SU-DHL-6 (cell line): ENCODE data around the gene ZFHX3.

Experiments
- H2AFZ ChIP-seq: fragments of 200-600 bp; sonication (generic); 2 replicates; pipeline ENCODE4 v1.6.1; 2014; ENCODE audit warnings: low read depth, mild to moderate bottlenecking, moderate library complexity, mixed read lengths, antibody characterized with exemption, low read length; ENCODE audit not compliant: severe bottlenecking
- H3F3A ChIP-seq: fragments of 200-600 bp; shearing (Covaris generic); 2 replicates; pipeline ENCODE4 v1.6.0; 2016; ENCODE audit warnings: antibody characterized with exemption, mild to moderate bottlenecking; ENCODE audit not compliant: insufficient read depth
- H3K27ac ChIP-seq: fragments of 200-600 bp; sonication (generic); 2 replicates; pipeline ENCODE4 v1.5.1; 2016; ENCODE audit warnings: low read depth, mild to moderate bottlenecking, low read length, moderate library complexity, mixed read lengths
- H3K27me3 ChIP-seq: fragments of 200-600 bp; sonication (generic), shearing (Covaris generic); 2 replicates; pipeline ENCODE4 v1.6.0; 2014; ENCODE audit warnings: mild to moderate bottlenecking, low read length
- H3K36me3 ChIP-seq: fragments of 200-600 bp; sonication (generic); 2 replicates; pipeline ENCODE4 v1.6.1; 2014; ENCODE audit warnings: mild to moderate bottlenecking, low read length, mixed read lengths
- H3K4me2 ChIP-seq: fragments of 300-600, 200-600 bp; shearing (Covaris generic), sonication (generic); 2 replicates; pipeline ENCODE4 v1.6.0; 2014; ENCODE audit warnings: low read length, low read depth, mild to moderate bottlenecking; ENCODE audit not compliant: poor library complexity, severe bottlenecking
- H3K4me3 ChIP-seq: fragments of 200-600 bp; sonication (generic); 2 replicates; pipeline ENCODE4 v1.5.1; 2014; ENCODE audit warnings: antibody characterized with exemption, low read length, mild to moderate bottlenecking, mixed read lengths; ENCODE audit not compliant: insufficient read depth, poor library complexity, severe bottlenecking
- H3K79me2 ChIP-seq: fragments of 200-600 bp; sonication (generic); 2 replicates; pipeline ENCODE4 v1.6.1; 2014; ENCODE audit warnings: mild to moderate bottlenecking, low read length, moderate library complexity; ENCODE audit not compliant: insufficient read depth
- H3K9ac ChIP-seq: fragments of 200-600 bp; sonication (generic); 2 replicates; pipeline ENCODE4 v1.7.0; 2014; ENCODE audit warnings: mild to moderate bottlenecking, low read length
- H3K9me2 ChIP-seq: fragments of 200-600 bp; sonication (generic); replicated peaks from 2 replicates; pipeline ENCODE4 v1.6.1; 2014; ENCODE audit warnings: low read length; ENCODE audit not compliant: insufficient read depth
- H3K9me3 ChIP-seq: fragments of 200-600 bp; sonication (generic); 2 replicates; pipeline ENCODE4 v1.6.1; 2014; ENCODE audit warnings: low read length, mixed read lengths; ENCODE audit not compliant: insufficient read depth
- H4K20me1 ChIP-seq: fragments of 200-600 bp; sonication (generic); 2 replicates; pipeline ENCODE4 v1.6.1; 2014; ENCODE audit warnings: low read depth, mild to moderate bottlenecking, antibody characterized with exemption, low read length, moderate library complexity, mixed read lengths
- EZH2phosphoT487 ChIP-seq: fragments of 200-600 bp; sonication (generic), shearing (Covaris generic); conservative IDR thresholded peaks from 2 replicates; pipeline ENCODE4 v1.6.1; 2018; ENCODE audit warnings: mild to moderate bottlenecking, antibody characterized with exemption, low read length, moderate library complexity, mixed read lengths
- TF ChIP-seq, protein P1 (sequence below): fragments of 200-600 bp; sonication (generic); IDR thresholded peaks from one replicate; pipeline ENCODE4 v1.5.1; 2017; ENCODE audit warnings: antibody characterized with exemption, mild to moderate bottlenecking, low read length, moderate library complexity; ENCODE audit not compliant: insufficient read depth, poor library complexity, severe bottlenecking

The ZFHX3 gene

DNA sequence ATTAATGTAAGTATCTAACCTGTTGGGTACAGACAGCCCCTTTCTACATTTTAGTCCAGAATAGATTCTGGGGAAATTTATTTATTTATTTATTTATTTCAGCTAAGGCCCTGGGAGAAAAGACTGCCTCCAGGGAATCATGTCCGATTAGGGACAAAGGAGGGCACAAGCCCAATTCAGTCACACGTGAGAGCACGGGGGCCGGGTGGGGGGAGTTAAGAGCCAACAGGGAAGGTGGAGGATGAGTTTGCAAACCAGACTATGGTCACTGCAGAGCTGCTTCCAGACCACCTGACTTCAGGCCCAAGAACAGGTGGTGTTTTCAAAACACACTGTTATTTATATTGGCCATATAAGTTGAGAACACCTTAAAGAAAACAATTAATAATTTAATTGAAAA lies 1.6 kb upstream of the ZFHX3 start:
- H2AFZ ChIP-seq = no peak overlapping the region
- no peaks in the 10 kb centered on the region for H3F3A ChIP-seq
- no peak overlapping the region for H3K4me3 ChIP-seq
- no peaks in the 10 kb centered on the region for H3K79me2 ChIP-seq
- TF ChIP-seq, protein P1, sequence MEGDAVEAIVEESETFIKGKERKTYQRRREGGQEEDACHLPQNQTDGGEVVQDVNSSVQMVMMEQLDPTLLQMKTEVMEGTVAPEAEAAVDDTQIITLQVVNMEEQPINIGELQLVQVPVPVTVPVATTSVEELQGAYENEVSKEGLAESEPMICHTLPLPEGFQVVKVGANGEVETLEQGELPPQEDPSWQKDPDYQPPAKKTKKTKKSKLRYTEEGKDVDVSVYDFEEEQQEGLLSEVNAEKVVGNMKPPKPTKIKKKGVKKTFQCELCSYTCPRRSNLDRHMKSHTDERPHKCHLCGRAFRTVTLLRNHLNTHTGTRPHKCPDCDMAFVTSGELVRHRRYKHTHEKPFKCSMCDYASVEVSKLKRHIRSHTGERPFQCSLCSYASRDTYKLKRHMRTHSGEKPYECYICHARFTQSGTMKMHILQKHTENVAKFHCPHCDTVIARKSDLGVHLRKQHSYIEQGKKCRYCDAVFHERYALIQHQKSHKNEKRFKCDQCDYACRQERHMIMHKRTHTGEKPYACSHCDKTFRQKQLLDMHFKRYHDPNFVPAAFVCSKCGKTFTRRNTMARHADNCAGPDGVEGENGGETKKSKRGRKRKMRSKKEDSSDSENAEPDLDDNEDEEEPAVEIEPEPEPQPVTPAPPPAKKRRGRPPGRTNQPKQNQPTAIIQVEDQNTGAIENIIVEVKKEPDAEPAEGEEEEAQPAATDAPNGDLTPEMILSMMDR = no peak
- no peak for TF ChIP-seq EZH2phosphoT487
- H3K27me3 ChIP-seq = no peaks in the 10 kb centered on the region
- H3K9ac ChIP-seq = no peak overlapping the region
- no peaks in the 10 kb centered on the region for H3K9me2 ChIP-seq
- no peak overlapping the region for H3K4me2 ChIP-seq
- no peak overlapping the region for H3K27ac ChIP-seq
- H4K20me1 ChIP-seq = peaks cover 16% of the 10 kb centered on the region; the same call in 1 of the 2 replicates
- H3K9me3 ChIP-seq = no peaks in the 10 kb centered on the region
- H3K36me3 ChIP-seq = no peaks in the 10 kb centered on the region

DNA sequence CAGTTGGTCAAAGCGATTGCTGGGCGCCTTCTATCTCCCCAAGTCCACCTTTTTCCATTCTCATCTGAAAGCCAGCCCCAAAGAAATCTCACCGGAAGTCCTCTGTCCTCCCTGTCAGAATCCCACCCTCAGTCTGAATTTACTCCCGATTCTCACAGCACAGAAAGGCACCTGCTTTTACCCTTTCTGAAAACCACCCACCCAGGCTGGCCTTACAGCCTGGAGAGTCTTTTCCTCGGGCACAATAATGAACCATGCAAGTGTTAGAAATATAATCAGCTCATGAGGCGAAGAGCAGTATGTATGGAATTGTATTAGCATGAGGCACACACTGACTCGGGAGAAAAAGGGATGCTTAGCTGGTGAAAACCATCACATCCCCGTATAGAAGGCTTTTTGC lies 1.2 kb upstream of the ZFHX3 start:
- H3K4me3 ChIP-seq = no peak overlapping the region
- H4K20me1 ChIP-seq = peaks cover 15% of the 10 kb centered on the region; the same call in 1 of the 2 replicates
- TF ChIP-seq, protein P1 = no peak
- TF ChIP-seq EZH2phosphoT487 = no peak
- no peaks in the 10 kb centered on the region for H3K79me2 ChIP-seq
- H2AFZ ChIP-seq = no peak overlapping the region
- H3F3A ChIP-seq = no peaks in the 10 kb centered on the region
- H3K9ac ChIP-seq = no peak overlapping the region
- no peaks in the 10 kb centered on the region for H3K9me3 ChIP-seq
- H3K4me2 ChIP-seq = no peak overlapping the region
- no peaks in the 10 kb centered on the region for H3K9me2 ChIP-seq
- H3K36me3 ChIP-seq = no peaks in the 10 kb centered on the region
- H3K27me3 ChIP-seq = no peaks in the 10 kb centered on the region
- H3K27ac ChIP-seq = no peak overlapping the region

DNA sequence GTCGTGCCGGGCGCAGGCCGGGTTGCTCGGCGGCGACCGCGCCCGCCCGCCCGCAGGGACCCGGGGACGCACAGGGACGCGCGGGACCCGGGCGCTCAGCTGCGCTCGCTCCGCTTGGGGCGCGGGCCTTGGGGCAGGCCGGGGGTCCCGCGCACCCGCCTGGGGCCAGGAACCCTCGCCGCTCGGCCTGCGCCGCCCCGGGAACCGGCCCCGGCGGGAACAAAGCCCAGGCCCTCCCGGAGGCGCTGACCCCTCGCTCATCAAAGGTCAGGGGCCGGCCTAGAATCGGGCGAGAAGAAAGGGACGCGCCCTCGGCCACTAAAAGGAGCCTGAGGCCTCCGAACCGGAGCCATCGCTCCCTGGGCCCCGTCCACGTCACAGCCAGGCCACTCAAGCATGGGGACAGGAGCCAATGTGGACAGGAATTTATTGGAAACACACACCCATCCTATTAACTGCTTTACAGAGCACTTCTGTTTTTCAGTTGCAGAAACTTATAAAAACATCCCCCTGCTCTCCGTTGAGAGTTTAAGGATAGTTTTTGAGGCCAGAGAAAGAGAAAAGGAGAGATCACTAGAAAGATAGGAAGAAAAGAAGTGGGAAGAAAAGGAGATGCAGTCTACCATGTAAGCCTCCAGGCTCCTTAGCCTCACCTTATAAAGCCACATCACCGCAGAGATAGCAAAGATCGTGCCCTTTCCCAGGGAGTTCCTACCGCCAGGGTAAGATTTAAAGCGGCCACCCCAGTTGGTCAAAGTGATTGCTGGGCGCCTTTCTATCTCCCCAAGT lies 558 bp upstream of the ZFHX3 start:
- H3F3A ChIP-seq = no peaks in the 10 kb centered on the region
- H4K20me1 ChIP-seq = peaks cover 15% of the 10 kb centered on the region; the same call in 1 of the 2 replicates
- H3K27me3 ChIP-seq = no peaks in the 10 kb centered on the region

More for the DNA sequence above, 558 bp upstream of the ZFHX3 start:
- Histone ChIP-seq H3K27ac (no peak overlapping the region), H3K36me3 (no peaks in the 10 kb centered on the region), H3K9me2 (no peaks in the 10 kb centered on the region), H3K9ac (peak overlapping the region; percentile 40; the same call in 1 of the 2 replicates), H3K79me2 (no peaks in the 10 kb centered on the region), H3K9me3 (no peaks in the 10 kb centered on the region), H2AFZ (no peak overlapping the region), H3K4me2 (peak overlapping the region; percentile 56), H3K4me3 (peak overlapping the region; percentile 46)
- TF ChIP-seq, protein P1 = no peak
- TF ChIP-seq EZH2phosphoT487 = no peak
